ENCODE measurements around the gene TMEM18. TPM values are rescaled to one million over a fixed set of nuclear protein-coding genes. Genes with fewer than 3 reads are reported as not detected.
"Not testable (repeated sequence)": the region's sequence is repeated elsewhere in the genome, so short reads cannot be mapped to it uniquely, and the experiment has no call there.

Gene TMEM18
- total RNA-seq, 2 donors from 2014 or later: 10.9 to 13.2 TPM

GRCh38 chr2:688504-689076 lies 11.4 kb upstream of the TMEM18 start:
- Histone ChIP-seq H3K4me1 (no peaks in the 10 kb centered on the region), H3K27me3 (no peaks in the 10 kb centered on the region), H3K36me3 (replicated peaks in 1 of 2; ENCODE audit: insufficient read depth in 1 of 2, low read depth in 2 of 2) (no peaks in the 10 kb centered on the region), H3K9me3 (peaks cover 0 to 10% (median 0%) of the 10 kb centered on the region in 3 donors), H3K4me3 (no peak overlapping the region), H3K27ac (no peak overlapping the region)
- DNase-seq (no peak), ATAC-seq (no peak)
- 69 to 73% methylated on average over 7 of the region's 7 CpGs for WGBS, 2 donors
- TF ChIP-seq POLR2A (IDR thresholded peaks at IDR 0.05): no peak
- TF ChIP-seq, protein P1, sequence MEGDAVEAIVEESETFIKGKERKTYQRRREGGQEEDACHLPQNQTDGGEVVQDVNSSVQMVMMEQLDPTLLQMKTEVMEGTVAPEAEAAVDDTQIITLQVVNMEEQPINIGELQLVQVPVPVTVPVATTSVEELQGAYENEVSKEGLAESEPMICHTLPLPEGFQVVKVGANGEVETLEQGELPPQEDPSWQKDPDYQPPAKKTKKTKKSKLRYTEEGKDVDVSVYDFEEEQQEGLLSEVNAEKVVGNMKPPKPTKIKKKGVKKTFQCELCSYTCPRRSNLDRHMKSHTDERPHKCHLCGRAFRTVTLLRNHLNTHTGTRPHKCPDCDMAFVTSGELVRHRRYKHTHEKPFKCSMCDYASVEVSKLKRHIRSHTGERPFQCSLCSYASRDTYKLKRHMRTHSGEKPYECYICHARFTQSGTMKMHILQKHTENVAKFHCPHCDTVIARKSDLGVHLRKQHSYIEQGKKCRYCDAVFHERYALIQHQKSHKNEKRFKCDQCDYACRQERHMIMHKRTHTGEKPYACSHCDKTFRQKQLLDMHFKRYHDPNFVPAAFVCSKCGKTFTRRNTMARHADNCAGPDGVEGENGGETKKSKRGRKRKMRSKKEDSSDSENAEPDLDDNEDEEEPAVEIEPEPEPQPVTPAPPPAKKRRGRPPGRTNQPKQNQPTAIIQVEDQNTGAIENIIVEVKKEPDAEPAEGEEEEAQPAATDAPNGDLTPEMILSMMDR (IDR thresholded peaks at IDR 0.05): no peak
- intact Hi-C loops (cut with DNase I): no loop called here

DNA sequence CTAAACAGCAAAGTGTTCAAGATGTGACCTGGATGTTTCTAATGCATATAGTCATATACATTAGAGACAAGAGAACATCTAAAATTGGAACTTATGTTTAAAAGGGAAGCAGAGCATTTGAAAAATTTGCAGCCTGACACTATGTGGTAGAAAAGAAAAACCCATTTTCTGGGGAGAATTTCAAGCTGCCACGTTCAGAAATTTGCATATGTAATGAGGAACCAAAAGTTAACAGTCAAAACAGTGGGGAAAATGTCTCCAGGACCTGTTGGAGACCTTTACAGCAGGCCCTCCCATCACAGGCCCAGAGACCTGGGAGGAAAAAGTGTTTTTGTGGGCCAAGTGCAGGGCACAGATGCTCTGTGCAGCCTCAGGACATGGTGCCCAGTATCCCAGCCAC lies 8.2 kb upstream of the TMEM18 start:
- H3K4me1 ChIP-seq: no peaks in the 10 kb centered on the region
- no peak for DNase-seq
- no peak overlapping the region for H3K27ac ChIP-seq
- intact Hi-C loops (cut with DNase I): no loop called here
- no peak overlapping the region for H3K4me3 ChIP-seq
- 58 to 69% methylated on average over 1 of the region's 1 CpG for WGBS, 2 donors
- no peaks in the 10 kb centered on the region for H3K36me3 ChIP-seq (replicated peaks in 1 of 2; ENCODE audit: insufficient read depth in 1 of 2, low read depth in 2 of 2)
- TF ChIP-seq, protein P1 (IDR thresholded peaks at IDR 0.05): no peak
- TF ChIP-seq POLR2A (IDR thresholded peaks at IDR 0.05): no peak
- no peak for ATAC-seq
- H3K27me3 ChIP-seq: no peaks in the 10 kb centered on the region
- H3K9me3 ChIP-seq: peaks cover 0 to 10% (median 0%) of the 10 kb centered on the region in 3 donors

DNA sequence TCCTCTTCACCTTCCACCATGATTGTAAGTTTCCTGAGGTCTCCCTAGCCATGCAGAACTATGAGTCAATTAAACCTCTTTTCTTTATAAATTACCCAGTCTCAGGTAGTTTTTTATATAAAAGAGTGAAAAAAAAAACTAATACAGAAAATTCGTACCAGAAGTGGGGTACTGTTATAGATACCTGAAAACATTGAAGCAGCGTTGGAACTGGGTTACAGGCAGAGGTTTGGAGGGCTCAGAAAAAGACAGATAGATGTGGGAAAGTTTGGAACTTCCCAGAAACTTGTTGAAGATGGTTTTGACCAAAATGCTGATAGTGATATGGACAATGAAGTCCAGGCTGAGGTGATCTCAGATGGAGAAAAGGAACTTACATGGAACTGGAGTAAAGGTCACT lies 7.7 kb upstream of the TMEM18 start:
- H3K27ac ChIP-seq; DNase-seq; H3K9me3 ChIP-seq; H3K4me3 ChIP-seq; intact Hi-C loops (cut with DNase I); H3K27me3 ChIP-seq; ATAC-seq; H3K36me3 ChIP-seq (replicated peaks in 1 of 2; ENCODE audit: insufficient read depth in 1 of 2, low read depth in 2 of 2); H3K4me1 ChIP-seq: not testable (repeated sequence)
- 72 to 75% methylated on average over 2 of the region's 2 CpGs for WGBS, 2 donors

- intact Hi-C loops (cut with DNase I): no loop called here
- H3K27me3 ChIP-seq: no peaks in the 10 kb centered on the region
- ATAC-seq (no peak), DNase-seq (no peak)
- H3K4me3 ChIP-seq: no peak overlapping the region
- no peak for TF ChIP-seq POLR2A (IDR thresholded peaks at IDR 0.05)
- TF ChIP-seq, protein P1 (IDR thresholded peaks at IDR 0.05): no peak
- H3K4me1 ChIP-seq: peaks cover 4% of the 10 kb centered on the region
- no peak overlapping the region for H3K27ac ChIP-seq
- peaks cover 0 to 10% (median 0%) of the 10 kb centered on the region in 3 donors for H3K9me3 ChIP-seq
- H3K36me3 ChIP-seq (replicated peaks in 1 of 2; ENCODE audit: insufficient read depth in 1 of 2, low read depth in 2 of 2): no peaks in the 10 kb centered on the region
Observed at GRCh38 chr2:682226-682625, 5.0 kb upstream of the TMEM18 start.

DNA sequence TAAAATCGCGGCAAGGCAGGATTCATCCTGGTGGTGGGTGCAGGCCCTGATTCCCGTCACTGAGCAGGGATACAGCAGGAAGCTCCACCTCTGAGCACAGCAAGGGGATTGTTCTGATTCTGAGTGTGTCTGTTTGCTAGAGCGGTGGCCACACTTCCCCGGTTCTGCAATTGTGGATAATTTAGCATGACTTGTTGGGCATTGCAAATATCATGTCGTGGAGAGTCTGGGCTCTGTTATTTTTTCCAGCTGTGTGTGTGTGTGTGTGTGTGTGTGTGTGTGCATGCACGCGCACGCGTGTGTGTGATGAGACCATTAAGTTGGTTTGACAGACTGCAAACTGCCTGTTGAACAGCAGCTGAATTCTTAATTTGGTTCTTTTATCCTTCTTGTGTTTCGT lies 4.1 kb upstream of the TMEM18 start:
- DNase-seq: no peak
- Histone ChIP-seq H3K27ac (no peak overlapping the region), H3K4me1 (peaks cover 5% of the 10 kb centered on the region), H3K27me3 (no peaks in the 10 kb centered on the region), H3K4me3 (no peak overlapping the region), H3K36me3 (replicated peaks in 1 of 2; ENCODE audit: insufficient read depth in 1 of 2, low read depth in 2 of 2) (no peaks in the 10 kb centered on the region), H3K9me3 (peaks cover 0 to 8% (median 0%) of the 10 kb centered on the region in 3 donors)
- TF ChIP-seq, protein P1 (IDR thresholded peaks at IDR 0.05): no peak
- TF ChIP-seq POLR2A (IDR thresholded peaks at IDR 0.05): no peak
- no peak for ATAC-seq
- intact Hi-C loops (cut with DNase I): no loop called here
- WGBS, 2 donors: 80 to 82% methylated on average over 11 of the region's 11 CpGs
